HG03432 (cell line): ENCODE measurements around the gene SCNN1B.
"Not testable (repeated sequence)": the region's sequence is repeated elsewhere in the genome, so short reads cannot be mapped to it uniquely, and the experiment has no call there.

ENCODE experiments used
- ATAC-seq: cut with Tn5 transposase; IDR thresholded peaks from one replicate; pipeline ENCODE4 v1.9.1; 2021; ENCODE audit warnings: mild to moderate bottlenecking, moderate library complexity; ENCODE audit not compliant: unreplicated experiment

Gene SCNN1B

GRCh38 chr16:23377071-23377931 is 75.2 kb downstream of the SCNN1B start:
- no peak for ATAC-seq

GRCh38 chr16:23378256-23378655 is 76.2 kb downstream of the SCNN1B start:
- no peak for ATAC-seq

- no peak for ATAC-seq
These were observed 76.8 kb downstream of the SCNN1B start for GRCh38 chr16:23378921-23379320.

GRCh38 chr16:23379707-23380106 is 77.6 kb downstream of the SCNN1B start:
- ATAC-seq: no peak

GRCh38 chr16:23380501-23380951 is 78.4 kb downstream of the SCNN1B start:
- ATAC-seq: no peak

GRCh38 chr16:23381702-23382101 is 79.6 kb downstream of the SCNN1B start:
- ATAC-seq: not testable (repeated sequence)

- ATAC-seq: no peak
These were observed 80.2 kb downstream of the SCNN1B start for GRCh38 chr16:23382279-23382678.

GRCh38 chr16:23383881-23384280 is 81.8 kb downstream of the SCNN1B start:
- ATAC-seq: no peak

GRCh38 chr16:23384878-23385277 is 82.8 kb downstream of the SCNN1B start:
- no peak for ATAC-seq

- ATAC-seq: no peak
These were observed 83.3 kb downstream of the SCNN1B start for GRCh38 chr16:23385441-23385840.

GRCh38 chr16:23387666-23388065 is 85.6 kb downstream of the SCNN1B start:
- ATAC-seq: no peak

GRCh38 chr16:23388786-23389185 is 86.7 kb downstream of the SCNN1B start:
- no peak for ATAC-seq

GRCh38 chr16:23389201-23389600 is 87.1 kb downstream of the SCNN1B start:
- no peak for ATAC-seq

- not testable (repeated sequence) for ATAC-seq
These were observed 87.8 kb downstream of the SCNN1B start for GRCh38 chr16:23389936-23390335.

GRCh38 chr16:23391381-23392222 is 89.5 kb downstream of the SCNN1B start:
- no peak for ATAC-seq

- no peak for ATAC-seq
These were observed 90.1 kb downstream of the SCNN1B start for GRCh38 chr16:23392223-23392600.

GRCh38 chr16:23394141-23394831 is 92.2 kb downstream of the SCNN1B start:
- no peak for ATAC-seq

- no peak for ATAC-seq
These were observed 93.6 kb downstream of the SCNN1B start for GRCh38 chr16:23395732-23396131.

GRCh38 chr16:23397464-23397863 is 95.4 kb downstream of the SCNN1B start:
- no peak for ATAC-seq

- ATAC-seq: no peak
These were observed 97.1 kb downstream of the SCNN1B start for GRCh38 chr16:23398987-23399805.
